Activated CD8-positive, alpha-beta memory T cell treated with anti-CD3 and anti-CD28 coated beads for 4 hours (primary cell): Measurements from ENCODE around the gene PTPRO.

Source experiments
- DNase-seq, 2 donors: peaks; one replicate each; pipeline ENCODE4 v3.0.0-alpha.2; 2020; ENCODE audit warnings: low read depth in 2 of 2

Gene PTPRO

GRCh38 chr12:15350643-15351042 lies 28.3 kb downstream of the PTPRO start:
- DNase-seq = no peak

- no peak for DNase-seq
These were observed 33.5 kb downstream of the PTPRO start for GRCh38 chr12:15355766-15356165.

- DNase-seq = no peak
These were observed 34.6 kb downstream of the PTPRO start for GRCh38 chr12:15356951-15357364.

GRCh38 chr12:15364221-15365160 lies 42.2 kb downstream of the PTPRO start:
- DNase-seq = no peak

- no peak for DNase-seq
These were observed 46.5 kb downstream of the PTPRO start for GRCh38 chr12:15368812-15369211.

GRCh38 chr12:15372352-15372751 lies 50.0 kb downstream of the PTPRO start:
- no peak for DNase-seq

GRCh38 chr12:15387772-15388171 lies 65.5 kb downstream of the PTPRO start:
- DNase-seq = no peak

GRCh38 chr12:15389561-15389960 lies 67.3 kb downstream of the PTPRO start:
- DNase-seq = no peak

- DNase-seq = no peak
These were observed 70.7 kb downstream of the PTPRO start for GRCh38 chr12:15393037-15393436.

GRCh38 chr12:15393995-15394394 lies 71.7 kb downstream of the PTPRO start:
- DNase-seq = no peak

- DNase-seq = no peak
These were observed 82.2 kb downstream of the PTPRO start for GRCh38 chr12:15404485-15404884.

GRCh38 chr12:15405606-15406005 lies 83.3 kb downstream of the PTPRO start:
- DNase-seq = no peak

- no peak for DNase-seq
These were observed 84.7 kb downstream of the PTPRO start for GRCh38 chr12:15407025-15407424.

- DNase-seq = no peak
These were observed 89.5 kb downstream of the PTPRO start for GRCh38 chr12:15411842-15412241.

GRCh38 chr12:15417691-15418090 lies 95.4 kb downstream of the PTPRO start:
- no peak for DNase-seq

GRCh38 chr12:15423629-15424028 lies 101.3 kb downstream of the PTPRO start:
- DNase-seq = no peak

GRCh38 chr12:15427913-15428312 lies 105.6 kb downstream of the PTPRO start:
- DNase-seq = no peak

GRCh38 chr12:15428632-15429031 lies 106.3 kb downstream of the PTPRO start:
- no peak for DNase-seq

GRCh38 chr12:15429262-15429661 lies 107.0 kb downstream of the PTPRO start:
- DNase-seq = no peak

GRCh38 chr12:15435597-15435996 lies 113.3 kb downstream of the PTPRO start:
- DNase-seq = no peak

- DNase-seq = no peak
These were observed 117.2 kb downstream of the PTPRO start for GRCh38 chr12:15439459-15439858.

GRCh38 chr12:15443050-15443449 lies 120.7 kb downstream of the PTPRO start:
- DNase-seq = no peak

- no peak for DNase-seq
These were observed 121.3 kb downstream of the PTPRO start for GRCh38 chr12:15443611-15444010.

GRCh38 chr12:15444523-15444922 lies 122.2 kb downstream of the PTPRO start:
- DNase-seq = no peak
